Vagina (tissue), 2 donors: ENCODE data around the gene HEXIM1. TPM values are rescaled to one million over a fixed set of nuclear protein-coding genes. Genes with fewer than 3 reads are reported as not detected.
A peak's percentile ranks its signal among the peaks of the same experiment; 100 is the strongest.

Experiments
- DNase-seq, 2 donors: peaks; one replicate each; pipeline ENCODE4 v3.0.0-alpha.2; 2017; ENCODE audit errors: extremely low spot score in 2 of 2
- H3K27ac ChIP-seq: fragments of 200-600 bp; sonication (generic); one replicate; pipeline ENCODE4 v1.5.1; 2019
- H3K27me3 ChIP-seq: fragments of 200-600 bp; sonication (generic); one replicate; pipeline ENCODE4 v1.5.1; 2019
- H3K36me3 ChIP-seq, 2 donors: fragments of 200-600 bp; sonication (generic); one replicate each; pipeline ENCODE4 v1.5.1; 2017 to 2019
- H3K4me1 ChIP-seq: fragments of 200-600 bp; sonication (generic); one replicate; pipeline ENCODE4 v1.5.1; 2019
- H3K4me3 ChIP-seq, 2 donors: fragments of 200-600 bp; sonication (generic); 1 replicate in 1 of 2; 2 replicates in 1 of 2; pipeline ENCODE4 v1.5.1; 2016 to 2019
- H3K9me3 ChIP-seq: fragments of 200-600 bp; sonication (generic); one replicate; pipeline ENCODE4 v1.5.1; 2019
- POLR2A ChIP-seq, 2 donors: fragments of 450-650 bp; IDR thresholded peaks; one replicate each; pipeline ENCODE4 v1.6.1; 2017; ENCODE audit warnings: antibody characterized with exemption in 2 of 2, mild to moderate bottlenecking in 2 of 2, moderate library complexity in 2 of 2
- POLR2AphosphoS5 ChIP-seq, 2 donors: sonication (generic); formaldehyde crosslinking; IDR thresholded peaks; one replicate each; pipeline ENCODE4 v1.9.0; 2017; ENCODE audit warnings: antibody characterized with exemption in 2 of 2, mild to moderate bottlenecking in 2 of 2, low read depth in 1 of 2; ENCODE audit not compliant: insufficient read depth in 1 of 2
- intact Hi-C: fragments of 100-400 bp; cut with DNase I; formaldehyde crosslinking; loops from one replicate; pipeline ENCODE4 v1.15.1; 2023
- total RNA-seq: library from RNA; depleted of rRNA; stranded (reverse); fragments of >200 nt; gene quantifications from one replicate; pipeline ENCODE4 v1.2.3, GENCODE V29; 2016
- TF ChIP-seq, protein P1 (sequence below), 3 experiments: fragments of 450-650 bp in 2 of 3; fragments of 200-600 bp in 1 of 3; sonication (generic) in 1 of 3; IDR thresholded peaks; one replicate each; pipeline ENCODE4 v1.5.1; 2017 to 2019; ENCODE audit warnings: antibody characterized with exemption in 3 of 3, mild to moderate bottlenecking in 2 of 3, moderate library complexity in 2 of 3

Gene HEXIM1
- total RNA-seq, 1 donor from 2014 or later: 27.5 TPM

DNA sequence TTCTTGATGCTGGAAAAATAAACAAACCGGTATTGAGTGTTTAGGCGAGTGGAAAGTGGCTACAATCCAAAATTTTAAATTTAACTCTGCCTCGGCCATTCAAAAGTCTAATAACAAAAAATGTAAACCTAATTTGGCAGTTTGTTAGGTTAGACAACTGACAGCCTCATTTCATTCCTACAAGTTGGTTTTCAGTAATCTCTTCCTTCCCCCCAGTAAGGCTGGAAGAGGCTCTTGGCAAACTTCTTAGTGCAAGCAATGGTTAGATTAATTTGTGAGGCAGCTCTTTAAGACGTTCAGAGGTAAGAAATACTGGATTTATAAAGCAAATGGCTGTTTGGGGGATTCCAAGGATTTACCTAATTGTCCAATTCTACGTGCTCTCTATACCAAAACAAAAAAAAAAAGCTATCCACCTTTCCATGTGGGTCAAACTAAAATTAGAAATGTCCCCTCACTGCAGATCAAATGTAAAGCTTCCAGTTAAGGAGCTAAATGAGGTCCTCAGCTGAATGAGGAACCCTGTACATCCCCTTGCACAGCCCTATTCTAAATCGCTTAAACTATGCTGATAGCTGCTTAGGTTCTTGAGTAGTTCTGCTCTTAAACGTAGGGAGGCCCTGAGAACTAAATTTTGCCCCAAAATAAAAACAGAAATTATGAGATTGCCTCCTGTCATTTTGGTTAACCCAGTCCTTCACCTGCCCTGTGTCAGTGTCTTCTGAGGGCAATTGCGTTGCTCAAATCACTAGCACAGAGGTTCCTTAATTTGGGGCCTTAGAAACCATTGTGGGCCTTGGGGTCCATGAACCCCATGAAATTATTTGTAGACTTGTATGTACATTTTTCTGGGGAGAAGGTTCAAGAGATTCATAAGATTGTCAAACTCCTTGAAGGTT, 2.9 kb downstream of the HEXIM1 start:
- Histone ChIP-seq H3K27me3 (no peaks in the 10 kb centered on the region), H3K4me1 (peaks cover 54% of the 10 kb centered on the region), H3K9me3 (no peaks in the 10 kb centered on the region), H3K4me3 (peak overlapping the region; percentile 65 to 68), H3K36me3 (no peaks in the 10 kb centered on the region), H3K27ac (peak overlapping the region; percentile 98)
- TF ChIP-seq POLR2AphosphoS5 (IDR thresholded peaks at IDR 0.05; ENCODE audit: insufficient read depth in 1 of 2, low read depth in 1 of 2): no peak
- no peak for TF ChIP-seq POLR2A (IDR thresholded peaks at IDR 0.05)
- TF ChIP-seq, protein P1, sequence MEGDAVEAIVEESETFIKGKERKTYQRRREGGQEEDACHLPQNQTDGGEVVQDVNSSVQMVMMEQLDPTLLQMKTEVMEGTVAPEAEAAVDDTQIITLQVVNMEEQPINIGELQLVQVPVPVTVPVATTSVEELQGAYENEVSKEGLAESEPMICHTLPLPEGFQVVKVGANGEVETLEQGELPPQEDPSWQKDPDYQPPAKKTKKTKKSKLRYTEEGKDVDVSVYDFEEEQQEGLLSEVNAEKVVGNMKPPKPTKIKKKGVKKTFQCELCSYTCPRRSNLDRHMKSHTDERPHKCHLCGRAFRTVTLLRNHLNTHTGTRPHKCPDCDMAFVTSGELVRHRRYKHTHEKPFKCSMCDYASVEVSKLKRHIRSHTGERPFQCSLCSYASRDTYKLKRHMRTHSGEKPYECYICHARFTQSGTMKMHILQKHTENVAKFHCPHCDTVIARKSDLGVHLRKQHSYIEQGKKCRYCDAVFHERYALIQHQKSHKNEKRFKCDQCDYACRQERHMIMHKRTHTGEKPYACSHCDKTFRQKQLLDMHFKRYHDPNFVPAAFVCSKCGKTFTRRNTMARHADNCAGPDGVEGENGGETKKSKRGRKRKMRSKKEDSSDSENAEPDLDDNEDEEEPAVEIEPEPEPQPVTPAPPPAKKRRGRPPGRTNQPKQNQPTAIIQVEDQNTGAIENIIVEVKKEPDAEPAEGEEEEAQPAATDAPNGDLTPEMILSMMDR (IDR thresholded peaks at IDR 0.05): no peak
- no peak for DNase-seq
- intact Hi-C loops: no loop called here

DNA sequence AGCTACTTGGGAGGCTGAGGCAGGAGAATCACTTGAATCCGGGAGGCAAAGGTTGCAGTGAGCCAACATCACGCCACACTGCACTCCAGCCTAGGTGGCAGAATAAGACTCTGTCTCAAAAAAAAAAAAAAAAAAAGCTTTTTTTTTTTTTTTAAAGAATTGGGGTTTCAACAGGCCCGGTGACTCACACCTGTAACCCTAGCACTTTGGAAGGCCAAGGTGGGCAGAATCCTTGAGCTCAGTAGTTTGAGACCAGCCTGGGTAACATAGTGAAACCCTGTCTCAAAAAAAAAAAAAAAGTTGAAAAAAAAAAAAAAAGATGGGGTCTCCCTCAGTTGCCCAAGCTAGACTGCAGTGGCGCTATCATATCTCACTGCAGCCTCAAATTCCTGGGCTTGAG, 6.8 kb downstream of the HEXIM1 start:
- no peak for DNase-seq
- Histone ChIP-seq H3K4me1 (peaks cover 82% of the 10 kb centered on the region), H3K9me3 (no peaks in the 10 kb centered on the region), H3K4me3 (no peak overlapping the region), H3K27me3 (no peaks in the 10 kb centered on the region), H3K36me3 (no peaks in the 10 kb centered on the region), H3K27ac (no peak overlapping the region)
- TF ChIP-seq POLR2AphosphoS5 (IDR thresholded peaks at IDR 0.05; ENCODE audit: insufficient read depth in 1 of 2, low read depth in 1 of 2): no peak
- TF ChIP-seq POLR2A (IDR thresholded peaks at IDR 0.05): no peak
- TF ChIP-seq, protein P1 (IDR thresholded peaks at IDR 0.05): no peak
- intact Hi-C loops: no loop called here

DNA sequence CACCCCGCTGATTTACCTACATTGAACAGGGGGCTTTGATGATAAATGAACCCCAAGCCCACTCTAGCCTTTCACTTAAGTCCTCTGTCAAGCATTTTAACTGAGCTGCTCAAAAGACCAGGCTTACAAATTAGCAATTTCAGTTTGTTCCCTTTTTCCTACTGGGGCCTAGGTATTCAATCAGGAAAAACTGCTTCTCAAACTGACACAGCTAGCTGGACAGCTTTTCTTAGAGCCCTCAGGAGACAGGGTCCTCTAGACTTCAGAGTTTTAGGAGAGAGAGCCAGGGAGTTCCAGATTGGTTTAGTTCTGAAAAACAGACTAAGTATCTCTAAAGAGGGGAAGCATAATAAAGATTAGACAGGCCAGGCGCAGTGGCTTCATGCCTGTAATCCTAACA, 7.2 kb downstream of the HEXIM1 start:
- no peak for DNase-seq
- Histone ChIP-seq H3K4me1 (peaks cover 83% of the 10 kb centered on the region), H3K4me3 (no peak overlapping the region), H3K36me3 (no peaks in the 10 kb centered on the region), H3K27me3 (no peaks in the 10 kb centered on the region), H3K9me3 (no peaks in the 10 kb centered on the region), H3K27ac (no peak overlapping the region)
- TF ChIP-seq POLR2A (IDR thresholded peaks at IDR 0.05) (no peak), POLR2AphosphoS5 (IDR thresholded peaks at IDR 0.05; ENCODE audit: insufficient read depth in 1 of 2, low read depth in 1 of 2) (no peak)
- TF ChIP-seq, protein P1 (IDR thresholded peaks at IDR 0.05): no peak
- intact Hi-C loops: no loop called here

DNA sequence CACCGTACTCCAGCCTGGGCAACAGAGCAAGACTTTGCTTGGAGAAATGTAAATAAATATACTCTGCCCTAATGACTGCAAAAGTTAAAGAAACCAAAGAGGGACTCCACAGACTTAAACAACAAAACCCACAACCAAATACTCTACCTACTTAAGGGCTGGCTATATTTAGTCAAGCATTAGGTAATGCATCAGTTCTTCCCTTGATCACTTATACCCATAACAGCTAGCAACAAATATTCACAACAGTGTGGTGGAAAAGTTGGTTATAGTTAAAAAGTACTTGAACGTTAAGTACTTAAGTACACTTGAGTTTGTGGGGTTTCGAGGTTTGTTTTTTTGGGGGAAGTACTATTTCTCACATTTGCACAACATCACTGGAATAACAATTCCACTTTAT, 8.0 kb downstream of the HEXIM1 start:
- TF ChIP-seq, protein P1 (IDR thresholded peaks at IDR 0.05): no peak
- no peak for TF ChIP-seq POLR2A (IDR thresholded peaks at IDR 0.05)
- TF ChIP-seq POLR2AphosphoS5 (IDR thresholded peaks at IDR 0.05; ENCODE audit: insufficient read depth in 1 of 2, low read depth in 1 of 2): no peak
- H3K4me1 ChIP-seq: peaks cover 75% of the 10 kb centered on the region
- no peak overlapping the region for H3K27ac ChIP-seq
- no peak overlapping the region for H3K4me3 ChIP-seq
- no peaks in the 10 kb centered on the region for H3K27me3 ChIP-seq
- no peaks in the 10 kb centered on the region for H3K9me3 ChIP-seq
- intact Hi-C loops: no loop called here
- DNase-seq: no peak
- no peaks in the 10 kb centered on the region for H3K36me3 ChIP-seq
